ENCODE data around the gene MXRA5.
"Not testable (repeated sequence)": the region's sequence is repeated elsewhere in the genome, so short reads cannot be mapped to it uniquely, and the experiment has no call there.

Gene MXRA5

DNA sequence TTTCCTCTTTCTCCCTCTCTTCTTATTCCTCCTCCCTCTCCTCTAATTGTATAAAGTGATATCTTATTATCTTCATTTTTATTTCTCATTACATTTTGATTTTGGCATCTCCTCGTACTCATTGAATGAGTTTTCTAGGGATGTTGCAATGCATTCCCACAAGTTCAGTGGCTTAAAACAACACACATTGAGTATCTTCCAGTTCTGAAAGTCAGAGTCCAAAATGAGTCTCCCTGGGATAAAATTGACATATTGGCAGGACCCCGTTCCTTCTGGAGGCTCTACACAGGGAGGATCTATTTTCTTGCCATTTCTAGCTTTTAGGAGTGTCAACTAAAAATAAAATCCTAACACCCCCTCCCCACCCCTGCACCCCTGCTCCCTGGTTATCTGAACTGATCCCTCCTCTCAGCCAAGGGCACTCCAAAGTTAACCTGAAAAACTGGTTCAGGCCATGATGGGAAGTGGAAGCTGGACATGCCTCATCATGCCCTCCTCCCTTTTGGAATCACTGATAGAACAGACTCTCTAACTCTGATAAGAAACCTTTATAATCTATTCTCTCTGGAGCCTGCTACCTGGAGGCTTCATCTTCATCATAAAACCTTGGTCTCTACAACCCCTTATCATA lies 29.5 kb upstream of the MXRA5 start:
- not testable (repeated sequence) for H3K9me3 ChIP-seq (ENCODE audit: control insufficient read depth in 5 of 5, low read length in 5 of 5); H3K4me1 ChIP-seq (ENCODE audit: control insufficient read depth in 5 of 5, insufficient read depth in 5 of 5, low read length in 5 of 5); H3K9ac ChIP-seq (ENCODE audit: low read length in 5 of 5); H3K27ac ChIP-seq (ENCODE audit: low read depth, low read length); H3K27me3 ChIP-seq (ENCODE audit: control insufficient read depth in 5 of 5, insufficient read depth in 4 of 5, low read length in 5 of 5); H3K4me3 ChIP-seq (ENCODE audit: low read depth in 1 of 5, low read length in 5 of 5); H3K36me3 ChIP-seq (ENCODE audit: control insufficient read depth in 5 of 5, insufficient read depth in 5 of 5, low read length in 5 of 5)

DNA sequence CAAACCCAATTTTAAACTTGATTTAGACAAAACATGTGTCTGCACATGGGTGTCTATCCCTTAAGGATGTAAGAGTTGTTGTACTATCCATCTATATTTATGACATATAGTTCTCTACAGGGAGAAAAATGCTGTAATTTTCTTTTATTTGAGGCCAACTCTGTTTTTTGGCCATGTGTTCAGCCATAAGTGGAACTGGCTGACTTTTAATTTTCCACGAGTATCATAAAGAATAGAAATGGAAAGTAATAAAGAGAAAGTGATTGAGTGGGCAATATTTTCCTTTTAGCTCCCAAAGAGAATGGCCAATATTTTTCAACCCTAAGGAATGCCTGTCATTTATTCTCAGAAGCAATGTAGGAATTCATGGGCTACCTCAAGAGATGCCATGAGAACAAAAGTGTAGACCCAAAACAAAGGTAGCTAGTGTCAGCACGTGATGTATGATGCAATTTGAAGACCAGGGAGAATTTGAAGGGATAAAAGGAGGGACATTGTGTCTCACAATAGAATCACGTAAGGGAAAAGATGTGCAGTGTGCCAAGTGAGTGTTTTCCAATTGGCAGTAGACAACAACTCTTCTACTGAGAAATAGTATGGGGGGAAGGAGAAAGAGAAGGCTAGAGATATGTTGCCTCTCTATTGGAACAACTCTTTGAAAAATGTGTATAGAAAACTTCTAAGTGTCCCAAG lies 27.8 kb upstream of the MXRA5 start:
- Histone ChIP-seq H3K9me3 (ENCODE audit: control insufficient read depth in 5 of 5, low read length in 5 of 5) (no peaks in the 10 kb centered on the region), H3K27ac (ENCODE audit: low read depth, low read length) (no peak overlapping the region), H3K4me1 (ENCODE audit: control insufficient read depth in 5 of 5, insufficient read depth in 5 of 5, low read length in 5 of 5) (peaks cover 0 to 4% (median 0%) of the 10 kb centered on the region in 5 donors), H3K4me3 (ENCODE audit: low read depth in 1 of 5, low read length in 5 of 5) (no peak overlapping the region), H3K36me3 (ENCODE audit: control insufficient read depth in 5 of 5, insufficient read depth in 5 of 5, low read length in 5 of 5) (no peaks in the 10 kb centered on the region), H3K9ac (ENCODE audit: low read length in 5 of 5) (no peak overlapping the region), H3K27me3 (ENCODE audit: control insufficient read depth in 5 of 5, insufficient read depth in 4 of 5, low read length in 5 of 5) (peaks cover 0 to 2% (median 0%) of the 10 kb centered on the region in 5 donors)

DNA sequence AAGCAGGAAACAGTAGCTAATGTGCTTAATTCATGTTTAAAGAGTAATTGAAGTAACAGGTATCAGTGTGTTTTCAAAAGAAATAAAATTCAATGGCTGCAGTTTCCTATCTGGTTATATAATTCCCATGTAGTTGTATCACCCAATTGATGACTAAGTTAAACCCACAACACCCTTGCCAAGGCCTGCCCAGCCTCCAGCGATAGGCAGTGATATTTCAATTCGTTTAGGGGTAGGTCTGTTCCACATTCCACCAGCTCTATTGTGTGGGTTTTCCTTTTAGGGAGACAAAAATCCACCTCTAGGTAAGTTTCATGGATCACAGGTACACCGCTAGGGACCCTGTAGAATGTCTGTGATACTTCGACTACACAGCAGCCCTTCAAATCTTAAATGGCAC lies 24.7 kb upstream of the MXRA5 start:
- H3K4me3 ChIP-seq (ENCODE audit: low read depth in 1 of 5, low read length in 5 of 5) = no peak overlapping the region
- no peak overlapping the region for H3K27ac ChIP-seq (ENCODE audit: low read depth, low read length)
- H3K27me3 ChIP-seq (ENCODE audit: control insufficient read depth in 5 of 5, insufficient read depth in 4 of 5, low read length in 5 of 5) = no peaks in the 10 kb centered on the region
- no peaks in the 10 kb centered on the region for H3K36me3 ChIP-seq (ENCODE audit: control insufficient read depth in 5 of 5, insufficient read depth in 5 of 5, low read length in 5 of 5)
- peaks cover 0 to 4% (median 0%) of the 10 kb centered on the region in 5 donors for H3K4me1 ChIP-seq (ENCODE audit: control insufficient read depth in 5 of 5, insufficient read depth in 5 of 5, low read length in 5 of 5)
- no peak overlapping the region for H3K9ac ChIP-seq (ENCODE audit: low read length in 5 of 5)
- no peaks in the 10 kb centered on the region for H3K9me3 ChIP-seq (ENCODE audit: control insufficient read depth in 5 of 5, low read length in 5 of 5)

DNA sequence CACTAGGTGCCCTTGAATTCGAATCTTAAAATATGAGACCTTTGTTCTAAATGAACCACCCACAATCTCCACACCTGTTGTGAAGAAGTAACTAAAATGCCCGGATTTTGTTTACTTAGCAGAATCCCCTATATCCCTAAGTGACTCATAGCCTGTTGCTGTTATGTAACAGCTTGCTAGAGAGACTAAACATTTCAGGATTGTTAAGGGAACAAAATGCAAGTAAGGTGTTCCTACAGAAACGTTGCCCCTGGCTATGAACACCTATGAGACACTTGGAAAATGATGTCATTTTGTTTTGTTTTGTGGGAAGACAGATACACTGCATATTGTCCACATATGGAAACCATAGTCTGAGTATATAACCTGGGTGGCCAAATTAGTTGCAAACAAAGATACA lies 24.2 kb upstream of the MXRA5 start:
- no peak overlapping the region for H3K27ac ChIP-seq (ENCODE audit: low read depth, low read length)
- H3K4me1 ChIP-seq (ENCODE audit: control insufficient read depth in 5 of 5, insufficient read depth in 5 of 5, low read length in 5 of 5) = peaks cover 0 to under 1% (median 0%) of the 10 kb centered on the region in 5 donors
- no peak overlapping the region for H3K9ac ChIP-seq (ENCODE audit: low read length in 5 of 5)
- H3K27me3 ChIP-seq (ENCODE audit: control insufficient read depth in 5 of 5, insufficient read depth in 4 of 5, low read length in 5 of 5) = no peaks in the 10 kb centered on the region
- no peaks in the 10 kb centered on the region for H3K36me3 ChIP-seq (ENCODE audit: control insufficient read depth in 5 of 5, insufficient read depth in 5 of 5, low read length in 5 of 5)
- no peak overlapping the region for H3K4me3 ChIP-seq (ENCODE audit: low read depth in 1 of 5, low read length in 5 of 5)
- no peaks in the 10 kb centered on the region for H3K9me3 ChIP-seq (ENCODE audit: control insufficient read depth in 5 of 5, low read length in 5 of 5)

DNA sequence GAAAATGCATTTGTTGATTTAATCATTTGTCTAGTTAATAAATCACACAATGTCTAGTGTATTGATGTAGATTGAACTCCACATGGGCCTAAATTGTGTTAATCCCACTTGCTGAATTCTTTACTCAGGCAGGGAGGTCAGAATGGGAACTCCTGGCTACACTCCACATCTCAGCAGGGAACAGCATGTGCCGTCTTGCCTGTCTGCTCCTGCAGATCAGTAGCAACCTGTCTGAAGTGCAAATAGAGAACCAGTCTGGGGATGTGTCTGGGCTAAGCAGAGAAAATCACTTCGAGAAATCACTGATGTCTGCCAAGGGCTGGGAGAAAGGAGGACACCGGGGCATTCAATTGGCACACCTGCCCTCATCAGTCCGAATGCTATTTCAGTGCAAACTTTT lies 16.5 kb upstream of the MXRA5 start:
- Histone ChIP-seq H3K9me3 (ENCODE audit: control insufficient read depth in 5 of 5, low read length in 5 of 5) (peaks cover 0 to 2% (median 0%) of the 10 kb centered on the region in 5 donors), H3K27ac (ENCODE audit: low read depth, low read length) (no peak overlapping the region), H3K36me3 (ENCODE audit: control insufficient read depth in 5 of 5, insufficient read depth in 5 of 5, low read length in 5 of 5) (no peaks in the 10 kb centered on the region), H3K9ac (ENCODE audit: low read length in 5 of 5) (no peak overlapping the region), H3K4me3 (ENCODE audit: low read depth in 1 of 5, low read length in 5 of 5) (no peak overlapping the region), H3K4me1 (ENCODE audit: control insufficient read depth in 5 of 5, insufficient read depth in 5 of 5, low read length in 5 of 5) (no peaks in the 10 kb centered on the region), H3K27me3 (ENCODE audit: control insufficient read depth in 5 of 5, insufficient read depth in 4 of 5, low read length in 5 of 5) (peaks cover 0 to 3% (median 0%) of the 10 kb centered on the region in 5 donors)

DNA sequence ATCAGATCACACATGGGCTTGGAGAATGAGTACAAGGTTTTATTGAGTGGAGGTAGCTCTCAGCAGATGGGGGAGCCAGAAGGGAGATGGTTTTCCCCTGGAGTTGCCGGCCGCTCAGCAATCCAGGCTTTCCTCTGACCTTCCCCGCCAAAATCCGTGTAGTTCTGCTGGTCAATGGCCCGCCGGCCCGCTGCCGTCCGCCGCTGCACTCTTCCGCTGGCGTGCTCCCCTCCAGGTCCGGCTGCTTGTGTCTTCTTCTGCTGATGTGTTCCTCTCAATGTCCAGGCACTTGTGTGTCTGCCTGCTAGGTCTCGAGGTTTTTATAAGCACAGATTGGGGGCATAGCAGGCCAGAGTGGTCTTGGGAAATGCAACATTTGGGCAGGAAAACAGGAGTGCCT lies 14.4 kb upstream of the MXRA5 start:
- H3K4me3 ChIP-seq (ENCODE audit: low read depth in 1 of 5, low read length in 5 of 5) = no peak overlapping the region
- H3K9me3 ChIP-seq (ENCODE audit: control insufficient read depth in 5 of 5, low read length in 5 of 5) = peaks cover 0 to 2% (median 0%) of the 10 kb centered on the region in 5 donors
- no peaks in the 10 kb centered on the region for H3K36me3 ChIP-seq (ENCODE audit: control insufficient read depth in 5 of 5, insufficient read depth in 5 of 5, low read length in 5 of 5)
- no peak overlapping the region for H3K9ac ChIP-seq (ENCODE audit: low read length in 5 of 5)
- peaks cover 0 to 3% (median 0%) of the 10 kb centered on the region in 5 donors for H3K27me3 ChIP-seq (ENCODE audit: control insufficient read depth in 5 of 5, insufficient read depth in 4 of 5, low read length in 5 of 5)
- H3K4me1 ChIP-seq (ENCODE audit: control insufficient read depth in 5 of 5, insufficient read depth in 5 of 5, low read length in 5 of 5) = no peaks in the 10 kb centered on the region
- H3K27ac ChIP-seq (ENCODE audit: low read depth, low read length) = no peak overlapping the region

DNA sequence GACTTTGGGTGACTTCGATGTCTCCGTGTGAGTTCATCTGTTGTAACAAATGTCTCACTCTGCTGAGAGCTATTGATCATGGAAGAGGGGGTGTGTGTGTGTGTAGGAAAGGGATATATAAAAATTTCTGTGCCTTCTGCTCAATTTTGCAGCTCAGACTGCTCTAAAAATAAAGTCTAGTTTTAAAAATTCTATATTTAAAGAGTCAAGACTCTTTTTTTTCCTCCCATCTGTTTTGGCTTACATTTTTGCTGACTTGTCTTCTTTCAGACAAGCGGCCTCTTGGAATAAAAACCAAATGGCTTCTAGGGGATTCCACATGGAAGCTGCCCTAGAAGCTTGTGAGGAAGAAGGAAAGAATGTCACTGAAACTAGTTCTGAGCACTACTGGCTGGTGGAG lies 6.3 kb upstream of the MXRA5 start:
- H3K27ac ChIP-seq (ENCODE audit: low read depth, low read length); H3K4me1 ChIP-seq (ENCODE audit: control insufficient read depth in 5 of 5, insufficient read depth in 5 of 5, low read length in 5 of 5); H3K36me3 ChIP-seq (ENCODE audit: control insufficient read depth in 5 of 5, insufficient read depth in 5 of 5, low read length in 5 of 5); H3K9ac ChIP-seq (ENCODE audit: low read length in 5 of 5); H3K27me3 ChIP-seq (ENCODE audit: control insufficient read depth in 5 of 5, insufficient read depth in 4 of 5, low read length in 5 of 5); H3K4me3 ChIP-seq (ENCODE audit: low read depth in 1 of 5, low read length in 5 of 5): not testable (repeated sequence)
- peaks cover 2 to 10% (median 5%) of the 10 kb centered on the region in 5 donors for H3K9me3 ChIP-seq (ENCODE audit: control insufficient read depth in 5 of 5, low read length in 5 of 5)

DNA sequence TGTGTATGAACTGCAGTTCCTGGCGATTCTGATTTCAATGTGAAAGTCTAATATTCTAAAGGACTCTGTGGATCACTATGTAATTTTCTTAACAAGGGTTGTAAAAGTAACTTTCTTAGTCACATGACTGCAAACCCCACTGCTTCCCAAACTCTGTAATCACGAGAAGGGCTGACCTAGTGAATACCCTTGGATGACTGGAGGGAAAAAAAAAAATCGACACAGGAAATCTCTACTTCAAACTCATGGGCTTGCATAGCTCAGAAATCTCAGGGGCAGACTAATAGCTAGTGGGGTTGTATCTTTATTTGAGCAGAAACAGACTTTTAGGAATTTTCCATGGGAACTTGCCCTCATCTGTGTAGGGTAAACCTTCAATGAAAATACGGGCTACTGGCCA lies 4.8 kb upstream of the MXRA5 start:
- Histone ChIP-seq H3K9me3 (ENCODE audit: control insufficient read depth in 5 of 5, low read length in 5 of 5) (peaks cover 2 to 10% (median 5%) of the 10 kb centered on the region in 5 donors), H3K4me1 (ENCODE audit: control insufficient read depth in 5 of 5, insufficient read depth in 5 of 5, low read length in 5 of 5) (peaks cover 0 to 7% (median 3%) of the 10 kb centered on the region in 5 donors), H3K4me3 (ENCODE audit: low read depth in 1 of 5, low read length in 5 of 5) (no peak overlapping the region), H3K36me3 (ENCODE audit: control insufficient read depth in 5 of 5, insufficient read depth in 5 of 5, low read length in 5 of 5) (no peaks in the 10 kb centered on the region), H3K27ac (ENCODE audit: low read depth, low read length) (no peak overlapping the region), H3K27me3 (ENCODE audit: control insufficient read depth in 5 of 5, insufficient read depth in 4 of 5, low read length in 5 of 5) (peaks cover 0 to 7% (median 0%) of the 10 kb centered on the region in 5 donors), H3K9ac (ENCODE audit: low read length in 5 of 5) (no peak overlapping the region)

DNA sequence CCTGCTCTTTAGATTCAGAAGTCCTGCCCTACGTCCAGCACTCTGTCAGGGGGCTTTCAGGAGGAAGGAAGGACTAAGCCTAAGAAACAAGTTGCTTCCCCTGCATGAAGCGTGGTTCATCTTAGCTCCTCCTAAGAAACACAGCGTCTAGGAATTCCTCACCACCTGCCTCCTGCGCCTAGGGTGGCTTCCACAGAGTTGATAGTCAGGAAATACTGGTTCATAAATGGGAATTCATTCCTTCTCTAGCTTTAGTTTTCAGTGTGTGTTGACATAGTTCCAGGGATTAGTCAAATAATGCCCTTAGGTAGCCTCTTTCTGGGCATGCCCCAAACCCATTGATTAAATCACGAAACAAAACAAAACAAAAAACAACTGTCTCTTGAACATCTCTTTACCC lies 1.7 kb upstream of the MXRA5 start:
- Histone ChIP-seq H3K27ac (ENCODE audit: low read depth, low read length) (no peak overlapping the region), H3K4me1 (ENCODE audit: control insufficient read depth in 5 of 5, insufficient read depth in 5 of 5, low read length in 5 of 5) (peaks cover 0 to 28% (median 22%) of the 10 kb centered on the region in 5 donors), H3K36me3 (ENCODE audit: control insufficient read depth in 5 of 5, insufficient read depth in 5 of 5, low read length in 5 of 5) (no peaks in the 10 kb centered on the region), H3K4me3 (ENCODE audit: low read depth in 1 of 5, low read length in 5 of 5) (no peak overlapping the region), H3K27me3 (ENCODE audit: control insufficient read depth in 5 of 5, insufficient read depth in 4 of 5, low read length in 5 of 5) (peaks cover 0 to 16% (median 0%) of the 10 kb centered on the region in 5 donors), H3K9ac (ENCODE audit: low read length in 5 of 5) (no peak overlapping the region), H3K9me3 (ENCODE audit: control insufficient read depth in 5 of 5, low read length in 5 of 5) (peaks cover 0 to 10% (median 5%) of the 10 kb centered on the region in 5 donors)
